GM12801 (cell line): Measurements from ENCODE around the gene SOX30.

Experiments used
- CTCF ChIP-seq: IDR thresholded peaks from one replicate; pipeline ENCODE4 v1.5.1; 2011; ENCODE audit warnings: control low read depth; ENCODE audit not compliant: insufficient read length; ENCODE audit errors: extremely low read depth

The SOX30 gene

GRCh38 chr5:157648275-157648990, 3.8 kb downstream of the SOX30 start:
- no peak for TF ChIP-seq CTCF

DNA sequence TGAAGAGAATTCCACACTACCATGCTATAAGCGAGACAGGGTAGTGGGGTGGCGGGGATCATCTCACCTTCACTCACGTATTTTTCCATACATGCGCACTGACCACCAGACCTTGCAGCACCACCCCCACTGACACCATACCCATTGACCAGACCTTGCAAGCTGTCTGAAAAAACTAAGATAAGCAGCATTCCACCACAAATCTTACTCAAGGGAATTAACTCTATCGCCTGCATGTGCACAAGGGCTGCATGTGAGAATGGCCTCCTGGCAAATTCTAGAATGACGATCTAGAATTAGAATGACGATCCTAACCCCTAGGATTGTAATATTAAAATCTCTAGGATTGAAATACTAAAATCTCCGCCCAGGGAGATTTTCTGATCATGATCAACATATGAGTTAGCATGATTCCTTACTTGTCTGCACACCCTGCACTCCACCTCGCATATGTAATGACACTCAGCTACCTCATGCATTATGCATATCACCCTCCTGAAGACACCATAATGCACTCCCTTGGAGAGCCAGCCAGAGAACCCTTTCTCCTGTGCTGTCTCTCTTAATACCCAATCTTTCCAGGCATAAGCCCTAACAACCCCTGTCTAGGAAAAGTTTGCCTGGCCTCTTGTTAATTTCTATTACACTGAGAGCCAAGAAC, 11.7 kb downstream of the SOX30 start:
- TF ChIP-seq CTCF, result no peak

GRCh38 chr5:157630341-157630740, 21.9 kb downstream of the SOX30 start:
- no peak for TF ChIP-seq CTCF

DNA sequence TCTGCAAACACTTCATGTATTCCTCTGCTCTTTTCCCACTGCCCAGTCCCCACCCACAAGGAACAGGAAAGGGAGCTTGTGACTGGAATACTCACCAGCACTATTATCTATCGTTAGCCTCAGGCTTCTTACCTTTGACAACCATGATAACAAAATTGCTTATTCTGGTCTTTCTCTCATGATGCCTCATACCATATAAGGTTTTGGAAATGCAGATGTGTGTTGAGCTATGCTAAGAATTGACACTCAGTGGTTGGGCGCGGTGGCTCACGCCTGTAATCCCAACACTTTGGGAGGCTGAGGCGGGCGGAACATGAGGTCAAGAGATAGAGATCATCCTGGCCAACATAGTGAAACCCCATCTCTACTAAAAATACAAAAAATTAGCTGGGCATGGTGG, 25.4 kb downstream of the SOX30 start:
- TF ChIP-seq CTCF, result no peak

DNA sequence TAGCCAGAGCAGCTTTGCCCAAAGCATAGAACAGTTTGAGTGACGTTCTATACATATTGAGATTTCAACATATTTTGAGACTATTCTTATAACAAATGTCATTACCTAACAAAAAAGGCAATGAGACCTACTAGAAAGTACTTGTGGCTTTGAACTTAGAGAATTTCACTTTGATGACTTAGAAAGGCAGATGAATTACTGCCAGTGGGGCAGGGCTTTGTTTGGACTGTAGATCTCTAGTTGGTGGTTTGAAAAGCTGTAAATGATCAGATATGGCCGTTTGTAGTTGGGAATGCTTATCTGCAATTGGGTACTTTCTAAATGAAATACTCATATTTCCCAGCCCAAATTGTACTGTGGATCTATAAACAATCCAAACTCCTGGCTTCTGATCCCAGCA, 28.1 kb downstream of the SOX30 start:
- no peak for TF ChIP-seq CTCF

DNA sequence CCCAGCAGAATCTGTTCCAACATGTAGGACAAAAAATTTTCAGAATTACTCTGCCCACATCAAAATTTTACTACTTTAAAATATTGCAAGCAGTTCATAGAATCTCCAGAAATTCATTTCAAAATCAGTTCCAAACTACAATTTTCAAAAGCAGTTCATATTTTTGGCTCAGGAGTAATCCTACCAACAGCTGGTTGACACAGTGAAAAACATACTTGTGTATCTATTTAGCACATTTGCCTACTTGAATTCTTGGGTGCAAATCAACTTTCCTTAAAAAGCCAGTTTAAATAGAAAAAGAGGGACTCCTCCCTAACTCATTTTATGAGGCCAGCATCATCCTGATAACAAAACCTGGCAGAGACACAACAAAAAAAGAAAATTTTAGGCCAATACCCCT, 31.5 kb downstream of the SOX30 start:
- TF ChIP-seq CTCF, result no peak

- TF ChIP-seq CTCF, result no peak
Measured at GRCh38 chr5:157618191-157618765, 34.0 kb downstream of the SOX30 start.
